GM18520 (cell line): ENCODE results near the gene ZFYVE19.
"Not testable (repeated sequence)": the region's sequence is repeated elsewhere in the genome, so short reads cannot be mapped to it uniquely, and the experiment has no call there.

Source experiments
- ATAC-seq: cut with Tn5 transposase; IDR thresholded peaks from one replicate; pipeline ENCODE4 v1.9.1; 2021; ENCODE audit not compliant: unreplicated experiment

Gene ZFYVE19

DNA sequence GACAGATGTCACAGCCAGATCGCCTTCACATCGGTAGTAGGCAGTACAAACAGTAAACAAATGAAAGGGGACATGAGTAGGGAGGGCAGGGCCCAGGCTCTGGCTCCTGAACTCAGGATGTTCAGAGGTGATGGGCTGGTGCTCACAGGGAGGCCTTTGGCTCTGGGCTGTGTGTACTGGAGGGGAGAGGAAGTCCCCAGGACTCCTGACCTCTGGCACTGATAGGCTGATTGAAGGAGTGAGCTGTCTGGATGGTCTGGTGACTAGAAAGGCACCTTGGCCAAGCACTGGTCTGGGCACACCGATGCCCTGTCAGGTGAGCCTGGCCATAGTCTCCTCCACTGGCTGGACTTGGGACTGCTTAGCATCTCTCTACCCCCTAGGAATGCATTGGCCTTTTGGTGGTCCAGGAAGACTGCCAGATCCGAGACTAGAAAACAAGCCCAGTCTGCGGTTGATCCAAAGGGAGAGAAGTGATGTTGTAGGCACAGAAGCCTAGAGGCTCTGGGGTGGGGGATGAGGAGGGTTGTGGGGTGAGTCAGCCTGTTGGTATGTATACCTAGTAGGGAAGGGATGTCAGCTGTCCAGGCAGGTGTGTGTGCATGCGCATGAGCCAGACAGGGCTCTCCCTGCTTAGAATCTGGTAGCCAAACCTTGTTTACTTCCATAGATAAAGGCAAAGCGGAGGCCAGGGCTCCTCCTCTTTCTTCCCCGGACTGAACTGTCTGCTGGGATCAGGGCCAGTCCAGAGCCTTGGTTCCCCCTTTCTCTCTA is 38.8 kb downstream of the ZFYVE19 start:
- no peak for ATAC-seq

DNA sequence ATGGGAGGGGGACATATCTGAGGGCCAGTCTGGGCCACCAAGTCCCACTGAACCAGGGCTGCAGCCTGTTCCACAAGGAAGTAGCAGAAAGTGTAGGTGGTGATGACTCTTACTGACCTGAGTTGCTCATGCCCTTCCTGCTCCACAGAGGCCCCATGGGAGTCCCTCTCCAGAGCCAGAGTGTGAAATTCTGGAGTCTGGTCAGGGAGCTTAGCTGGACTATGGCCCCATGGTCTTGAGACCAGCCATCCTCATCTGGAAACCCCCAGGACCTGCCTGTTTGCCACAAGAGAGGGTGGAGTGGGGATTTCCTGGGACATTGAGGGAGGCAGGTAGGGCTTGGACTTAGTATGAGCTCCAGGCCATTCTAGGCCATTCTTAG is 39.9 kb downstream of the ZFYVE19 start:
- no peak for ATAC-seq

DNA sequence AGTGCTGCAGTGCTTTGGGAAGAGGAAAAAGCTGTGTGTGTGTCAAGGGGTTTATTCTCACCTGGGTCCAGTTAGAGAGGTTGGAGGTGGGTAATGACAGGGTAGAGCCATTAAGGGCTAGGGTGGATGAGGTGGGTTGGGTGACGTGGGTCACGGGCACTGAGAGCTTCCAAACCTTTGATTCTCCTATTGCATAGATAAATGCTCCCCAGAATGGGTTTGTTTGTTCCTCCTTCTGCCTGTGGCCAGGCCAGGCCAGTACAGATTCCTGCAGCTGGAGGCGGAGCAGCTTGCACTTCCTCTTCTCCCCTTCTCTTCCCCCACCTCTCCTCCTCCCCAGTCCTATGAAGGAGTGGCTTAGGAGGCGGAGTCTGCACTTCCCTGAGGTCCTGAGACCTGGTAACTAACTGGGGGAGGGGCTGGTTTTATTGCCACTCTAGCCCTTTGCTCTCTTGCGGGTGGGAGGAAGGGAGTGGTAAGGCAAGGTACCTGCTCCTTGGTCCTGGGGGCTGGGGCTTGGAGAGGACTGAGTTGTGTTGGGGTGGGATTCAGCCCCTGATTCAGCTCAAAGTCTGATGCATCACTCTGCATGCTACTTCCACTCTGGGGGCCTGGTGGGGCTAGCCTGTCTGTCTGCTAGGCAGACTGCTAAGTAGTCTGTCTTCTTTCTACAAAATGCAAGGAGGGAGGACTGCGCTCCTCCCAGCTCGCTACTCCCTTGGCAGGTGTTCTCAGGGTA is 40.5 kb downstream of the ZFYVE19 start:
- no peak for ATAC-seq

DNA sequence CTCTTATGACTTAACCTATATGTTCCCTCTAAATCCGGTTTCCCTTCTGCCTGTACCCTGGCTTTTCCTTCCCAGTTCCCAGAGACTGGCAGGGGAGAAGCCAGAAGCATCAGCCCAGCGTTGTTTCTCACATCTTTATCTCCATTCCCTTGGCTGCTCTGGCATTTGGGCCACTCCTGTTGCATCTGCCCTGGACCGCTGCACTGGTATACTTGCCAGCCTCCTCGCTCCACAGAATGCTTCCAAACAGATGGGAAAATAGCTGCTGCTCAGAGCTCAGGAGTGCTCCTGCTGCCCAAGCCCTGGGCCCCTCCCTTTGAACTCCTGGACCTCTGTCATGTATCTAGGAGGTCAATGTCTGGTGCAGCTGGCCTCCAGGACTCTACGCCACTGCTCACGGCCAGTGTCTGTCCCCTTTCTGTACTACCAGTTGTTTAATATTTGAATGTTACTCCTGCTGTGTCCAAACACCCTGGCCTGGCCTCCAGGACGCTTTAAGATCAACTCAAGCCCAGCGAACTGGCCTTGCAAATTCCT is 43.8 kb downstream of the ZFYVE19 start:
- ATAC-seq: no peak

DNA sequence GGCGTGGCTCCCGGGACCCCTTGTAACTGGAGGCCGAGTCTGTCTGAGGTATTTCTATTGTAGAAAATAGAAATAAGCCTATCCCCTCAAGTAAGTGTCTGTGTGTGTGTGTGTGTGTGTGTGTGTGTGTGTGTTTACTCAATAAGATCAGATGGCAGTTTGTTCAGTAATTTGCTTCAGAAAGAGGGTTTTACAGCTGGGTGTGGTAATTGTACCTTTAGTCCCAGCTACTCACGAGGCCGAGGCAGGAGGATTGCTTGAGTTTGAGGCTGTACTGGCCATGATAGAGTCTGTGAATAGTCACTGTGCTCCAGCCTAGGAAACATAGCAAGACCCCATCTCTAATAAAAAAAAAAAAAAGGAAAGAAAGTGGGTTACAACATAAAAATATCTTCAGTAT is 45.6 kb downstream of the ZFYVE19 start:
- no peak for ATAC-seq

DNA sequence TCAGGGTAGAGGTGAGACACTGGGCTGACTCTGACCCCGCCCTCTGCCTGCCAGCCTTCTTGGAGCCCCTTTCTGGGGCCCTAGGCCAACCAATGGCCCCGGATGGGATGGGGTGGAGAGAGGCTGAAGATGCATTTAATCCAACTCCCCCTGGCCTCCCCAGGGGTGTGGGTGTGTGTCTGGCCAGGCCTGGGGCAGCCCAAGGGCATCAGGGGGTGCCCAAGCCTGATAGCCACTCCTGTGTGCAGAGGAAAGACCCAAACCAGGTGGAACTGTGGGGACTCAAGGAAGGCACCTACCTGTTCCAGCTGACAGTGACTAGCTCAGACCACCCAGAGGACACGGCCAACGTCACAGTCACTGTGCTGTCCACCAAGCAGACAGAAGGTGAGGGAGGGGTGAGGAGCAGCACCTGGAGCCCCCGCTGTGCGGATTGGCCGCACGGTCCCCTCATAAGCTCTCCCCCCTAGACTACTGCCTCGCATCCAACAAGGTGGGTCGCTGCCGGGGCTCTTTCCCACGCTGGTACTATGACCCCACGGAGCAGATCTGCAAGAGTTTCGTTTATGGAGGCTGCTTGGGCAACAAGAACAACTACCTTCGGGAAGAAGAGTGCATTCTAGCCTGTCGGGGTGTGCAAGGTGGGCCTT is 46.5 kb downstream of the ZFYVE19 start:
- no peak for ATAC-seq

DNA sequence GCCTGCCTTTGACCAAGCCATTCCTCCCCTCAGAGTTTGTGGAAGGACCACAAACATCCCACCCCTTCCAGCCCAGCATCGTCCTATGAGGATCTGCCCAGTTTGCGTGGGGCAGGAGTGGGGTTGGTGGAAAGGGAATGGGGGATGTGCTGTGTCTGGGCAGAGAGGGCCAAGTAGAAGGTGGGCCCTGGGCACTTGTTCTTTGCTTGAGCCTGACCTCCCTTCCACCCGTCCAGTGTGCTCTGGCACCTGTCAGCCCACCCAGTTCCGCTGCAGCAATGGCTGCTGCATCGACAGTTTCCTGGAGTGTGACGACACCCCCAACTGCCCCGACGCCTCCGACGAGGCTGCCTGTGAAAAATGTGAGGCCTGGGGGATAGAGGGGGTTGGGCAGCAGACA is 47.3 kb downstream of the ZFYVE19 start:
- no peak for ATAC-seq

DNA sequence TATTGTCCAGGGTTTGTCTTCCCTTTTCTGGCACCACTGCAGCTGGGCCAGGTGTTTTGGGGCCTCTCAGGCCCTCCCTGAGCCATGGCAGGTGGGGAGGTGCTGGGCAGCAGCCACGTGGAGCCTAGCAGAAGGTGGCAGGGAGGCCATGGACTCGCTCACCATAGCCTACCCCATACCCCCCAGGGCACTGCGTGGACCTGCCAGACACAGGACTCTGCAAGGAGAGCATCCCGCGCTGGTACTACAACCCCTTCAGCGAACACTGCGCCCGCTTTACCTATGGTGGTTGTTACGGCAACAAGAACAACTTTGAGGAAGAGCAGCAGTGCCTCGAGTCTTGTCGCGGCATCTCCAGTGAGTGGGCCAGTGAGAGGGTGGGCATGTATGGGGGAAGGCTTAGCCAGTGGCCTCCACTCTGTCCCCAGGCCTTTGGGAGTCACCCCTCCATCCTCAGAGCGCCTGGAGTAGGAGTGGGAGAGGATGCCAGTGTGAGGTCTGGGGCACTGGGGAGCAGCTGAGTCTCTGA is 48.9 kb downstream of the ZFYVE19 start:
- no peak for ATAC-seq

DNA sequence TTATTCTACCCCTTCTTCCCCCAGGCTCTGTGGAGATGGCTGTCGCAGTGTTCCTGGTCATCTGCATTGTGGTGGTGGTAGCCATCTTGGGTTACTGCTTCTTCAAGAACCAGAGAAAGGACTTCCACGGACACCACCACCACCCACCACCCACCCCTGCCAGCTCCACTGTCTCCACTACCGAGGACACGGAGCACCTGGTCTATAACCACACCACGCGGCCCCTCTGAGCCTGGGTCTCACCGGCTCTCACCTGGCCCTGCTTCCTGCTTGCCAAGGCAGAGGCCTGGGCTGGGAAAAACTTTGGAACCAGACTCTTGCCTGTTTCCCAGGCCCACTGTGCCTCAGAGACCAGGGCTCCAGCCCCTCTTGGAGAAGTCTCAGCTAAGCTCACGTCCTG is 49.9 kb downstream of the ZFYVE19 start:
- no peak for ATAC-seq

DNA sequence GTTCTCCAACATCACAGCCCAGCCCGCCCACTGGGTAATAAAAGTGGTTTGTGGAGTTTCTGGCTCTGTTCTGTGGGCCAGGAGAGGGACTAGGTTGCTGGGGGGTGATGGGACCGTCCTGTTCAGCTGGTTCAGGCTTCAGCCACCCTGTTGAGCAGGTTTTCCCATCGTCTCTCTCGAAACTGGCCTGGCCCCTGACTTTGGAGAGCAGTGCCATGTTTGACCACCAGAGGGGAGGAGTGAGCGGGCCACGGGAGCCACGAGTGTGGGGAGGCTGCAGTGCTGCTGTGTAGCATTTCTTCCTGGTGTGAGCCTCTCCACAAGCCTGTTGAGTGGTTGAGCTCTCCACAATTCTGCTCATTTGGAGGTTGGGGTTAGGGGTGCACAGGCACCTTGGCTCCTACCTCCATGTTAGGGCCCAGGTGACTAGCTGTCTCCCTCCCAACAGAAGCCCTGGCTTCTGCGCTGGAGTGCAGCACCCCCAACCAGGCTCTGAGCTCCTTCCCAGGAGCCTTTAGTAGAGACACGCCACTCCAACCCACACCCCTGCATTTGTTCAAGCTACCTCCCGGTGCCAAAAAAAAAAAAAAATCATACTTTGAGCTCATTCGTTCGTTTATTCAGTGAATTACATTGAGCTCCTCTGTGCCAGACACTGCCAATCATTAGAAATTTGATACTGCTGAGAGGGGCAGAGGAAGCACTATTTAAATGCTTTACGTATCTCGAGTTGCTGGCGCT is 50.9 kb downstream of the ZFYVE19 start:
- ATAC-seq: no peak

DNA sequence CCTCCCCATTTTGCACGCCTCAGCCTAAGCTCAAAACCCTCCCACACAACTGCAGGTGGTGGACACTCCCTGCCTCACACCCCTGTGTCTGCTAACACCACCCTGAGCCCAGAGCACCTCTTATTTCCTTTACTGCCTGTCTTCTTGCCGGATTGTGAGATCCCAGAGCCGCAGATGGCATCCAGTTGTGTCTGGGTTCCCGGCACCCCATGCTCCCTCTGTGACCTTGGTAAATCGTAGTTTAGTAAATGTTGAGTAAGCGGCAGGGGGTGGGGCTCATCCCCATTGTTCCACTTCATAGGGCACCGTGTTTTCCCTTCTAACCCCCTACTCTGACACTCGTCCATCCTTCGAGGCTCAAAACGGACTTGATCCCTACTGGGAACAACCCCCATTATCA is 51.8 kb downstream of the ZFYVE19 start:
- no peak for ATAC-seq

DNA sequence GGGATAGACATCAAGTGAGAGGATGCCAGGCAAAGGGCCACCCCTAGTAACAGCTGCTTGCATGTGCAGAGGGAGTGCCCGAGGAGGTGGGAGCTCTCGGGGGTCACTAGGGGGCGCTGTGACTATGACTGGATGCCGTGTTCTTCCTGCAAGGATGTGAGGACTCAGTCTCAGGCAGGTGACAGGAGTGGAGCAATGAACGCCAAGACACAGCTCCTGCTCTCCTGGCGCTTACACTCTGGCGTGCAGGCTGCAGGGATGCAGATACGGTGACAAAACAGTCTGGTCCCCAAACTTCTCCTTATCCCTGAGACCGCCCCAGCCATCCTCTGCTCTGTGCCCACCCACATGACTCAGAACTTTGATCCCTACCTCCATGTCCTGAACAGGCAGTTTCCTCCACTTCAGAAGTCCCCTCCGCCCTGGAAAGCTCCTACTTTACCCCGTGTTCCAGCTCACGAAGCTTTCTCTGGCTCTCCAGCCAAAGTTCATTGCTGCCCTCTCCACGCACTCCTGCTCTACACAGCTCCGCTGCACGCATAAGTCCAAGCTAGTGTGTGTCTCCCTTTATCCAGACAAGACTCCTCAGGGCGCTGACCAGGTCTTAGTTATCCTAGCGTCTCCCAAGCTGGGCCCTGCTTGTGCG is 52.4 kb downstream of the ZFYVE19 start:
- no peak for ATAC-seq

DNA sequence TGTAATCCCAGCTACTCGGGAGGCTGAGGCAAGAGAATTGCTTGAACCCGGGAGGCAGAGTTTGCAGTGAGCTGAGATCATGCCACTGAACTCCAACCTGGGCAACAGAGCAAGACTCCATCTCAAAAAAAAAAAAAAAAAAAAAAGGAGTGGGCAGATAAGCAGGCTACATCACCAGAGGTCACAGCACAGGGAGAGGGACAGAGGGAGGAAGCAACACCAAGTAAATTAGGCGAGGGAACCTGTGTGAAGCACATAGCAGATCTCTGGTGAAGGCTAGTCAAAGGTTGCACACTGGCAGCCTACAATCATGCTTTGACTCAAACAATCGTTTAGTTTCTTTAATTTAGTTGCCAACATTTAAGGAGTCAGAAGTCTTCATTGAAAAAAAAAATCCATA is 54.3 kb downstream of the ZFYVE19 start:
- ATAC-seq: not testable (repeated sequence)

DNA sequence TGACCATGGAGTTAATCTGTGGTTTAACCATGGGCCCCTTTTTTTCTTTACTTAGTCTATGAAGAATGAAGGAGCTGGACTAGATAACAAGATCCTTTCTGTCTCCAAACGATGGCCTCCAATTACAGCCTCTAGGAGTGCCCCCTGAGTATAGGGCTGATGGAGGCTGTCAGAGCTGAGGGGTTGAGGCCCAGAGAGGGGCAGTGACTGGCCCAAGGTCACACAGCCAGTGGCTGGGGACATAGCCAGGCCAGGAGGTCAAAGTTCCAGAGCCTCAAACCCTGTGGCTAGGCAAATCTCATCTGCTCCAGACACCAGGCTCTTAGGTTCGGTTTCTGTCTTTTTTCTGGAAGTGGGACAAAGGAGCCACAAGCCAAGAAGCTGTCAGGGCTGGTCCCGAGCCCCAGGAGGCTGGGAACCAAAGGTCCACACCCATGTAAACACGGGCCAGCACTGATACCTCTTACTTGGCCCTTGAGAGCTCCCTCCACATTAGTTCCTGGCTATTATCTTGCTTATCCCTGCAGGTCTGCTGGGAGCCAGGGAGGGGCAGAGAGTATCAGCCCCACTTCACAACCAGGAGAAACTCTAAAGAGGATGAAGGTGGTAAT is 56.9 kb downstream of the ZFYVE19 start:
- ATAC-seq: no peak
